Mesenchymal stem cell (in vitro differentiated cells and primary cell): ENCODE measurements around the gene IQCH.

Experiments used
- DNase-seq: peaks from one replicate; pipeline ENCODE4 v3.0.0-alpha.2; 2013
- H2AFZ ChIP-seq: one replicate; pipeline ENCODE4 v1.6.1; 2013; ENCODE audit warnings: low read depth, mild to moderate bottlenecking, control low read depth, inconsistent platforms, low read length, moderate library complexity
- H2AK5ac ChIP-seq: 2 replicates; pipeline ENCODE4 v1.6.1; 2013; ENCODE audit warnings: low read length, moderate library complexity, mild to moderate bottlenecking, inconsistent platforms; ENCODE audit not compliant: severe bottlenecking
- H2BK120ac ChIP-seq: one replicate; pipeline ENCODE4 v1.6.1; 2013; ENCODE audit warnings: low read depth, mild to moderate bottlenecking, inconsistent platforms, low read length, moderate library complexity
- H2BK12ac ChIP-seq, 2 experiments: one replicate each; pipeline ENCODE4 v1.6.1; 2013; ENCODE audit warnings: inconsistent platforms in 2 of 2, low read length in 2 of 2, mild to moderate bottlenecking in 2 of 2, moderate library complexity in 2 of 2, control low read depth in 1 of 2
- H2BK15ac ChIP-seq: one replicate; pipeline ENCODE4 v1.6.1; 2013; ENCODE audit warnings: mild to moderate bottlenecking, low read depth, inconsistent platforms; ENCODE audit not compliant: poor library complexity, severe bottlenecking
- H2BK5ac ChIP-seq: 2 replicates; pipeline ENCODE4 v1.6.1; 2013; ENCODE audit warnings: low read depth, mild to moderate bottlenecking, low read length, control low read depth, inconsistent platforms; ENCODE audit not compliant: poor library complexity, severe bottlenecking
- H3K14ac ChIP-seq, 2 experiments: one replicate each; pipeline ENCODE4 v1.6.1; 2013; ENCODE audit warnings: inconsistent platforms in 2 of 2, low read length in 2 of 2, control low read depth in 1 of 2, mild to moderate bottlenecking in 1 of 2, moderate library complexity in 1 of 2
- H3K18ac ChIP-seq, 2 experiments: one replicate each; pipeline ENCODE4 v1.6.1; 2013; ENCODE audit warnings: inconsistent platforms in 2 of 2, low read length in 2 of 2, control low read depth in 1 of 2, low read depth in 1 of 2, mild to moderate bottlenecking in 1 of 2
- H3K23ac ChIP-seq, 2 experiments: one replicate each; pipeline ENCODE4 v1.6.1; 2013; ENCODE audit warnings: inconsistent platforms in 2 of 2, low read length in 2 of 2, mild to moderate bottlenecking in 2 of 2, moderate library complexity in 2 of 2, control low read depth in 1 of 2
- H3K27ac ChIP-seq: 2 replicates; pipeline ENCODE4 v1.5.1; 2013; ENCODE audit warnings: mild to moderate bottlenecking, moderate library complexity, low read length, control low read depth, inconsistent platforms; ENCODE audit not compliant: poor library complexity, severe bottlenecking
- H3K27me3 ChIP-seq, 2 experiments: 2 replicates each; pipeline versions ENCODE4 v1.6.1 to v1.7.0; 2013; ENCODE audit warnings: low read length in 2 of 2, mild to moderate bottlenecking in 2 of 2, moderate library complexity in 2 of 2, control low read depth in 1 of 2, inconsistent platforms in 1 of 2; ENCODE audit not compliant: control insufficient read depth in 1 of 2, insufficient read depth in 1 of 2
- H3K36me3 ChIP-seq, 2 experiments: 2 replicates each; pipeline versions ENCODE4 v1.6.1 to v1.7.0; 2013; ENCODE audit warnings: low read length in 2 of 2, control low read depth in 1 of 2, inconsistent platforms in 1 of 2, low read depth in 1 of 2, mild to moderate bottlenecking in 1 of 2; ENCODE audit not compliant: insufficient read depth in 2 of 2, control insufficient read depth in 1 of 2
- H3K4ac ChIP-seq, 2 experiments: one replicate each; pipeline ENCODE4 v1.6.1; 2013; ENCODE audit warnings: inconsistent platforms in 2 of 2, low read length in 2 of 2, mild to moderate bottlenecking in 2 of 2, moderate library complexity in 2 of 2, control low read depth in 1 of 2, low read depth in 1 of 2
- H3K4me1 ChIP-seq: 2 replicates; pipeline ENCODE4 v1.6.1; 2013; ENCODE audit warnings: low read depth, low read length, control low read depth; ENCODE audit not compliant: control insufficient read depth, insufficient read depth
- H3K4me2 ChIP-seq: 2 replicates; pipeline ENCODE4 v1.6.1; 2013; ENCODE audit warnings: low read length, mild to moderate bottlenecking, inconsistent platforms; ENCODE audit not compliant: poor library complexity, severe bottlenecking
- H3K4me3 ChIP-seq, 2 experiments: 2 replicates each; pipeline versions ENCODE4 v1.5.1 to v1.7.0; 2013; ENCODE audit warnings: low read length in 2 of 2, mild to moderate bottlenecking in 2 of 2, control low read depth in 1 of 2, low read depth in 1 of 2; ENCODE audit not compliant: insufficient read depth in 1 of 2
- H3K79me1 ChIP-seq: replicated peaks from 2 replicates; pipeline ENCODE4 v1.6.1; 2013; ENCODE audit warnings: mild to moderate bottlenecking, control low read depth, low read length, inconsistent platforms; ENCODE audit not compliant: poor library complexity, severe bottlenecking
- H3K9ac ChIP-seq: 2 replicates; pipeline ENCODE4 v1.7.0; 2013; ENCODE audit warnings: mild to moderate bottlenecking, low read length, moderate library complexity
- H3K9me3 ChIP-seq: 2 replicates; pipeline ENCODE4 v1.7.0; 2013; ENCODE audit warnings: mild to moderate bottlenecking, low read length; ENCODE audit not compliant: control insufficient read depth
- H4K8ac ChIP-seq: one replicate; pipeline ENCODE4 v1.6.1; 2013; ENCODE audit warnings: inconsistent platforms, mild to moderate bottlenecking, low read length, moderate library complexity
- H4K91ac ChIP-seq: one replicate; pipeline ENCODE4 v1.6.1; 2013; ENCODE audit warnings: mild to moderate bottlenecking, low read length, inconsistent platforms
- WGBS: methylation state at CpG from one replicate; pipeline ENCODE4 v1.1.7; 2013; ENCODE audit warnings: mixed read lengths; 5-methylcytosine and 5-hydroxymethylcytosine counted together

IQCH gene

DNA sequence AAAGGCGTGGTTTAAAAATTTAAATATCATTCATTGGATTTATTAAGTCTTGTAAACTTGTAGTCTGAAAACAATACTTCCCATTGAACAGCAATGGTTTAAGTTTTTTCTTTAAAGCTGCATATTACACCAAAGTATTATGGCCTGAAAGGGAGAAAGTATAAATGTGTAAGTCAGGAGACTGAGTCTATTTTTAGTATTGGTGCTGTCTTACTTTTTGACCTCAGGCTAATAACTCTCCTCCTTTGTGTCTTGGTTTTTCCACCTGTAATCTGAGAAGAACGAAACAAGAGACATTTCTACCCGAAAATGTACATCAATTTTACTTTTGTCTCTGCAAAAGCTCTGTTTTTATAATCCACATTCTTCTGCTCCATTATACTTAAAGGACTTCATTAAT is 273.9 kb downstream of the IQCH start:
- Histone ChIP-seq H2BK120ac (no peak overlapping the region), H3K27me3 (no peaks in the 10 kb centered on the region), H3K4ac (no peak overlapping the region), H3K27ac (no peak overlapping the region), H2AFZ (no peak overlapping the region), H3K18ac (no peak overlapping the region), H3K36me3 (peaks cover 0 to 38% of the 10 kb centered on the region in 2 experiments), H3K4me1 (no peaks in the 10 kb centered on the region), H4K91ac (no peak overlapping the region), H4K8ac (no peak overlapping the region), H2BK15ac (no peak overlapping the region), H3K23ac (no peak overlapping the region), H3K4me3 (no peak overlapping the region), H3K4me2 (no peak overlapping the region), H2BK12ac (no peak overlapping the region), H3K79me1 (peaks cover 3% of the 10 kb centered on the region), H2AK5ac (no peak overlapping the region), H3K9ac (no peak overlapping the region), H3K14ac (no peak overlapping the region), H2BK5ac (no peak overlapping the region), H3K9me3 (no peaks in the 10 kb centered on the region)
- 95% methylated on average over 2 of the region's 3 CpGs for WGBS
- no peak for DNase-seq

DNA sequence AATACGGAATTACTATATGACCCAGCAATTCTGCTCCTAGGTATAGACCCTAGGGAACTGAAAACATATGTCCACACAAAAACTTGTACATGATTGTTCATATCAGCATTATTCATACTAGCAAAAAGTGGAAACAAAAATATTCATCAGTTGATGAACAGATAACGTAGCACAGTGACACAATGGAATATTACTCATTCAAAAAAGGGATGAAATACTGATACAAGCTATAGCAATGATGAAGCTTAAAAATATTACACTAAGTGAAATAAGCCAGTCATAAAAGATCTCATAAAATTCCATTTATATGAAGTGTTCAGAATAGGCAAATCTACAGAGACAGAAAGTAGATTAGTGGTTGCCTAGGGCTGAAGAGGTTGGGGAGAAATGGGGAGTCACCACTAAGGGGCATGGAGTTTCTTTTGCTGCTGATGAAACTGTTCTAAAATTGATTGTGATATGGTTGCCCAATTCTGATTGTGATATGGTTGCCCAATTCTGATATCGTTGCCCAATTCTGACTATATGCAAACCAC is 276.9 kb downstream of the IQCH start:
- H3K4ac ChIP-seq: no peak overlapping the region
- no peaks in the 10 kb centered on the region for H3K4me1 ChIP-seq
- H2BK12ac ChIP-seq: no peak overlapping the region
- no peaks in the 10 kb centered on the region for H3K27me3 ChIP-seq
- 100% methylated on average over 1 of the region's 3 CpGs for WGBS
- H2AFZ ChIP-seq: no peak overlapping the region
- H2BK5ac ChIP-seq: no peak overlapping the region
- H3K36me3 ChIP-seq: peaks cover 0 to 36% of the 10 kb centered on the region in 2 experiments
- peak overlapping the region; percentile 50 for H3K9ac ChIP-seq
- H2BK120ac ChIP-seq: no peak overlapping the region
- H3K4me3 ChIP-seq: no peak overlapping the region
- H3K23ac ChIP-seq: no peak overlapping the region
- H2AK5ac ChIP-seq: no peak overlapping the region
- H4K8ac ChIP-seq: no peak overlapping the region
- no peaks in the 10 kb centered on the region for H3K9me3 ChIP-seq
- no peak for DNase-seq
- no peak overlapping the region for H3K4me2 ChIP-seq
- no peak overlapping the region for H4K91ac ChIP-seq
- no peak overlapping the region for H3K18ac ChIP-seq
- H3K27ac ChIP-seq: no peak overlapping the region
- H2BK15ac ChIP-seq: no peak overlapping the region
- no peak overlapping the region for H3K14ac ChIP-seq
- no peaks in the 10 kb centered on the region for H3K79me1 ChIP-seq

DNA sequence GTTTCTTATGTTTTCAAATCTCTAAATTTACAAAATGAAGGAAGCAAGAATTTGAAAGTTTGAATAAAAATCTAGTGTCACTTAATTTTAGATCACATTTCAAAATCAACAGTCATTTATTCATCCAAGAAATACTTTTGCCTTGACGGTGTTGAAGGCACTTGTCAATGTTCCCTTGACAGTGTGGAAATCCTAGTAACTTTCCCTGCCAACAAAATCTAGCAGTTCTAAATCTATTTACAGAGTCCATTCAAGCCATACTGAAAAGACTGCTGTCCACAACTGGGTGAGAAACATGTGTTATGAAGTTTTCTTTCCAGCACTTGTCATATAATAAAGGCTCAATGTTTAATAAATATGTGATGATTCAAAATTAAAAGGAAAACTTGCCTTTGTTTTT is 279.3 kb downstream of the IQCH start:
- Histone ChIP-seq H3K9me3 (no peaks in the 10 kb centered on the region), H3K9ac (no peak overlapping the region), H3K27ac (no peak overlapping the region), H3K36me3 (peaks cover 0 to 12% of the 10 kb centered on the region in 2 experiments), H2AFZ (no peak overlapping the region), H3K4me3 (no peak overlapping the region), H3K14ac (no peak overlapping the region), H3K4ac (no peak overlapping the region), H3K23ac (no peak overlapping the region), H3K4me1 (no peaks in the 10 kb centered on the region), H4K8ac (no peak overlapping the region), H3K27me3 (no peaks in the 10 kb centered on the region), H2AK5ac (no peak overlapping the region), H2BK120ac (no peak overlapping the region), H2BK5ac (no peak overlapping the region), H4K91ac (no peak overlapping the region), H3K79me1 (no peaks in the 10 kb centered on the region), H3K4me2 (no peak overlapping the region), H2BK12ac (no peak overlapping the region), H3K18ac (no peak overlapping the region), H2BK15ac (no peak overlapping the region)
- DNase-seq: no peak
- WGBS: 96% methylated on average over 1 of the region's 1 CpG

DNA sequence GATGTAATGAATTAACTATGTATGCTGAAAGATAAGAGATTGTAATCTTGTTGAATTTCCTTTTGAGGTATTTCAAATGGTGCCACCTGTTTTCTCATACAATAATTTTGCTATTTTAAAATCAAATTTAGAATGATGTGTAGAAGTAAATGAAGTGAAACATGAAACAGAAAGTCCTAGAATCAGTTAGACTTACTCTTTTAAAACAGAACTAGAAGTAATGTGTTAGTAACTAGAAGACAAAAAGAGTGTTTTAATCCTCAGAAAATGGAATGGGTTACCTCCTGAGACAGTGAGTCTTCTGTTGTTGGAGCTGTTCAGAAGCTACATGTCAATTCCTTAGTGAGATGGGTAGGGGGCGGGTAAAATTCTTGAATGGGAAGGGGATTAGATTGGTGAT is 279.8 kb downstream of the IQCH start:
- Histone ChIP-seq H3K4me3 (no peak overlapping the region), H2BK120ac (no peak overlapping the region), H3K27ac (no peak overlapping the region), H3K14ac (no peak overlapping the region), H3K18ac (no peak overlapping the region), H3K4me1 (no peaks in the 10 kb centered on the region), H2AK5ac (no peak overlapping the region), H3K9me3 (no peaks in the 10 kb centered on the region), H2BK5ac (peak overlapping the region; percentile 57), H3K36me3 (peaks cover 0 to 7% of the 10 kb centered on the region in 2 experiments), H3K9ac (no peak overlapping the region), H2BK15ac (no peak overlapping the region), H3K27me3 (no peaks in the 10 kb centered on the region), H3K4me2 (no peak overlapping the region), H4K8ac (no peak overlapping the region), H3K79me1 (no peaks in the 10 kb centered on the region), H3K23ac (no peak overlapping the region), H2AFZ (no peak overlapping the region), H2BK12ac (no peak overlapping the region), H3K4ac (no peak overlapping the region), H4K91ac (no peak overlapping the region)
- no peak for DNase-seq
- 88% methylated on average over 1 of the region's 1 CpG for WGBS
